Pancreas (tissue), 10 donors: ENCODE measurements around the gene RNF43. TPM values are rescaled to one million over a fixed set of nuclear protein-coding genes. Genes with fewer than 3 reads are reported as not detected.

Source experiments
- ATAC-seq, 4 donors: fragments of 200-7000 bp; cut with Tn5 transposase; one replicate each; pipeline versions ENCODE4 v1.8.0 to v1.9.1; 2020; ENCODE audit warnings: mild to moderate bottlenecking in 4 of 4, moderate library complexity in 4 of 4
- DNase-seq, 6 donors: peaks; one replicate each; pipeline ENCODE4 v3.0.0-alpha.2; 2020
- FAIRE-seq: peaks from 2 replicates; lab custom pipeline; 2012; peaks lifted over from hg19 to GRCh38; lab: Jason Lieb, UNC
- H3K27ac ChIP-seq, 4 donors: fragments of 200-600 bp; sonication (generic); 1 replicate in 3 of 4; 2 replicates in 1 of 4; pipeline versions ENCODE4 v1.5.0 to v1.8.0; 2020
- H3K27me3 ChIP-seq, 4 donors: fragments of 200-600 bp; one replicate each; pipeline ENCODE4 v1.8.0; 2021
- H3K36me3 ChIP-seq, 3 donors: fragments of 200-600 bp; sonication (generic) in 1 of 3; one replicate each; pipeline versions ENCODE4 v1.5.0 to v1.8.0; 2020 to 2021
- H3K4me1 ChIP-seq, 3 donors: fragments of 200-600 bp; one replicate each; pipeline ENCODE4 v1.8.0; 2021
- H3K4me3 ChIP-seq, 4 donors: fragments of 200-600 bp; sonication (generic) in 2 of 4; one replicate each; pipeline versions ENCODE4 v1.5.0 to v1.8.0; 2020 to 2021
- H3K9me3 ChIP-seq, 4 donors: fragments of 200-600 bp; one replicate each; pipeline ENCODE4 v1.8.0; 2021
- CTCF ChIP-seq, 4 donors: fragments of 200-600 bp; sonication (generic) in 3 of 4; IDR thresholded peaks; one replicate each; pipeline versions ENCODE4 v1.5.0 to v1.8.0; 2021; ENCODE audit warnings: antibody characterized with exemption in 4 of 4
- WGBS, 2 donors: extraction: QIAGEN DNeasy Blood & Tissue Kit; methylation state at CpG; one replicate each; pipeline ENCODE4 v1.1.7; 2013; 5-methylcytosine and 5-hydroxymethylcytosine counted together
- intact Hi-C, 3 donors: fragments of 100-400 bp; cut with DNase I; formaldehyde crosslinking; loops; one replicate each; pipeline versions ENCODE4 v1.11.1 to v1.14.2; 2022
- polyA plus RNA-seq, 2 donors: library from polyadenylated mRNA; stranded (reverse); fragments of 200-250 nt; gene quantifications; one replicate each; pipeline ENCODE4 v1.2.3, GENCODE V29; 2013
- total RNA-seq, 6 donors: library from RNA; stranded (reverse); fragmentation: NEBNext Ultra II Directional in 4 of 6; extraction: Animal tissue kit (Norgen Biotek cat#: 25700) in 4 of 6; gene quantifications; one replicate each; pipeline versions ENCODE4 v1.2.1 to v1.2.4, GENCODE V29; 2021 to 2023
- donor health status: healthy with polysubstance abuse.
- donor health status: DM: no; HTN: no; CAD: no; lungs with moderate emphysema.
- donor health status: DM: no; HTN: no; CAD: no.
- donor health status: control.
- donor health status: control.
- donor health status: Bipolar disorder and iron deficiency.
- donor health status: DM: yes; HTN: yes; CAD: no.
- donor health status: DM: no; HTN: no; CAD: no.
- donor health status: DM: no; HTN: no; CAD: no.
- donor health status: DM: yes; HTN: yes; CAD: no.

Gene RNF43
- total and polyA plus RNA-seq, 8 donors = 4.5 to 12.5 (median 6.1) TPM

DNA sequence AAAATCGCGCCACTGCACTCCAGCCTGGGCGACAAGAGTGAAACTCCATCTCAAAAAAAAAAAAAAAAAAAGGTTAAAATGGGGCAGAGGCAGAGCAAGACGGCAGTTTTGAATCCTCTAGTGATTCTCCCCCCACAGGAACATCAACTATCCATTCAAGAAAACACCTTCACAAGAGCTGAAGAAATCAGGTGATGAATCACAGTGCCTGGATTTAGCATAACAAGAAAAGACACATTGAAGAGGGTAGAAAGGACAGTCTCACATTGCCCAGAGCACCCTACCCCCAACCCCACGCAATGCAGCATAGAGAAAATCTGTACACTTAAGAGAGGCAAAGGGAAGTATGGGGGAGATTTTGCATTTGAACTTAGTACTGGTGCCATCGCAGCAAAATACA lies 28.8 kb upstream of the RNF43 start:
- FAIRE-seq = no peak
- no peak for TF ChIP-seq CTCF (IDR thresholded peaks at IDR 0.05)
- H3K27me3 ChIP-seq = no peaks in the 10 kb centered on the region
- intact Hi-C loops = loop anchor here (5.0 to 10.0 kb wide), 3 partner anchors 124 to 141 kb away; no protein-coding TSS in a partner anchor
- no peaks in the 10 kb centered on the region for H3K4me1 ChIP-seq
- H3K36me3 ChIP-seq = no peaks in the 10 kb centered on the region
- no peak overlapping the region for H3K4me3 ChIP-seq
- ATAC-seq = no peak
- no peaks in the 10 kb centered on the region for H3K9me3 ChIP-seq
- WGBS, 2 donors = 74 to 77% methylated on average over 5 to 6 of the region's 6 CpGs
- no peak overlapping the region for H3K27ac ChIP-seq
- DNase-seq = no peak

GRCh38 chr17:58436805-58437239 lies 19.5 kb upstream of the RNF43 start:
- no peak for ATAC-seq
- intact Hi-C loops = no loop called here
- H3K27ac ChIP-seq = no peak overlapping the region
- no peak overlapping the region for H3K4me3 ChIP-seq
- FAIRE-seq = no peak
- no peak for TF ChIP-seq CTCF (IDR thresholded peaks at IDR 0.05)
- no peaks in the 10 kb centered on the region for H3K4me1 ChIP-seq
- H3K36me3 ChIP-seq = no peaks in the 10 kb centered on the region
- no peaks in the 10 kb centered on the region for H3K9me3 ChIP-seq
- peaks cover 0 to 8% (median 0%) of the 10 kb centered on the region in 4 donors for H3K27me3 ChIP-seq
- 51 to 66% methylated on average over 5 of the region's 5 CpGs for WGBS, 2 donors
- no peak for DNase-seq

DNA sequence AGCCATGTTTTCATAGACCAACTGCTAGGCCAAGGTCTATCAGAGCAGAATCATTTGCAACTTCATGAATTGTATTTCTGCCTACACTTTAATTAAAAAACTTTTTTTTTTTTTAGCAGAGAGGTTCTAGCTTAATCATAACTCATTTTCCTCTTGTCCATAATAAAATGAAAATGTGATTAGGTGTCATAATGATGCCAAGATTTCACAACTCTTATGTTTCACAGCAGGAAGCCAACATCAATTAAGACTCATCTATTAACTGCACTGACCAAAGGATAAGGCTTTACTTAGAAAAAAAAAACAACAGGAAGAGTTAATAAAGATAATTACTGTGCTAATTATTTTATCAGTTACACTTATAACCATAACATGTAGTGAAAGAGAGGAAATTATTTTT lies 18.9 kb upstream of the RNF43 start:
- TF ChIP-seq CTCF (IDR thresholded peaks at IDR 0.05) = no peak
- H3K4me3 ChIP-seq = no peak overlapping the region
- no peak overlapping the region for H3K27ac ChIP-seq
- no peaks in the 10 kb centered on the region for H3K9me3 ChIP-seq
- intact Hi-C loops = no loop called here
- H3K36me3 ChIP-seq = no peaks in the 10 kb centered on the region
- DNase-seq = no peak
- H3K27me3 ChIP-seq = peaks cover 0 to 8% (median 0%) of the 10 kb centered on the region in 4 donors
- FAIRE-seq = no peak
- no peak for ATAC-seq
- H3K4me1 ChIP-seq = no peaks in the 10 kb centered on the region

- FAIRE-seq (no peak), DNase-seq (no peak), ATAC-seq (no peak)
- 65 to 73% methylated on average over 7 of the region's 7 CpGs for WGBS, 2 donors
- H3K36me3 ChIP-seq = no peaks in the 10 kb centered on the region
- H3K27ac ChIP-seq = no peak overlapping the region
- peaks cover 0 to 8% (median 0%) of the 10 kb centered on the region in 4 donors for H3K27me3 ChIP-seq
- H3K4me1 ChIP-seq = no peaks in the 10 kb centered on the region
- no peaks in the 10 kb centered on the region for H3K9me3 ChIP-seq
- TF ChIP-seq CTCF (IDR thresholded peaks at IDR 0.05) = no peak
- intact Hi-C loops = no loop called here
- no peak overlapping the region for H3K4me3 ChIP-seq
Measured at GRCh38 chr17:58432806-58433573, 15.7 kb upstream of the RNF43 start.

GRCh38 chr17:58427807-58428206 lies 10.5 kb upstream of the RNF43 start:
- Histone ChIP-seq H3K27me3 (no peaks in the 10 kb centered on the region), H3K36me3 (no peaks in the 10 kb centered on the region), H3K9me3 (no peaks in the 10 kb centered on the region), H3K4me1 (no peaks in the 10 kb centered on the region), H3K27ac (no peak overlapping the region), H3K4me3 (no peak overlapping the region)
- ATAC-seq = no peak
- FAIRE-seq = no peak
- TF ChIP-seq CTCF (IDR thresholded peaks at IDR 0.05) = no peak
- no peak for DNase-seq
- intact Hi-C loops = loop anchor here in 1 of 3 donors (10.0 kb wide), 1 partner anchor 53 kb away; no protein-coding TSS in a partner anchor
- 85 to 88% methylated on average over 3 of the region's 3 CpGs for WGBS, 2 donors
